HG03432 (cell line): ENCODE data around the gene MBP.

Experiments used
- ATAC-seq: cut with Tn5 transposase; IDR thresholded peaks from one replicate; pipeline ENCODE4 v1.9.1; 2021; ENCODE audit warnings: mild to moderate bottlenecking, moderate library complexity; ENCODE audit not compliant: unreplicated experiment

The MBP gene

GRCh38 chr18:77054606-77055428 is 77.8 kb downstream of the MBP start:
- ATAC-seq = peak; percentile 88

GRCh38 chr18:77054288-77054605 is 78.3 kb downstream of the MBP start:
- peak; percentile 19 for ATAC-seq

GRCh38 chr18:77053616-77054287 is 78.8 kb downstream of the MBP start:
- ATAC-seq = no peak

GRCh38 chr18:77052983-77053309 is 79.6 kb downstream of the MBP start:
- peak; percentile 31 for ATAC-seq

- no peak for ATAC-seq
These were observed 80.1 kb downstream of the MBP start for GRCh38 chr18:77052297-77052982.

GRCh38 chr18:77051581-77052296 is 80.8 kb downstream of the MBP start:
- ATAC-seq = no peak

- ATAC-seq = no peak
These were observed 82.6 kb downstream of the MBP start for GRCh38 chr18:77049938-77050337.

- ATAC-seq = no peak
These were observed 84.7 kb downstream of the MBP start for GRCh38 chr18:77047803-77048419.

GRCh38 chr18:77046994-77047393 is 85.6 kb downstream of the MBP start:
- ATAC-seq = no peak

- no peak for ATAC-seq
These were observed 86.2 kb downstream of the MBP start for GRCh38 chr18:77046409-77046808.

GRCh38 chr18:77045677-77046076 is 86.9 kb downstream of the MBP start:
- no peak for ATAC-seq

GRCh38 chr18:77044866-77045664 is 87.5 kb downstream of the MBP start:
- ATAC-seq = no peak

GRCh38 chr18:77043541-77044280 is 88.9 kb downstream of the MBP start:
- ATAC-seq = no peak

- ATAC-seq = no peak
These were observed 90.0 kb downstream of the MBP start for GRCh38 chr18:77042583-77042982.

GRCh38 chr18:77039196-77040130 is 93.1 kb downstream of the MBP start:
- ATAC-seq = no peak

- ATAC-seq = no peak
These were observed 94.3 kb downstream of the MBP start for GRCh38 chr18:77038182-77038858.

- no peak for ATAC-seq
These were observed 95.0 kb downstream of the MBP start for GRCh38 chr18:77037567-77037966.
